Fibroblast of the aortic adventitia (primary cell): ENCODE data around the gene LRFN2. TPM values are rescaled to one million over a fixed set of nuclear protein-coding genes. Genes with fewer than 3 reads are reported as not detected.

Source experiments
- DNase-seq: peaks from one replicate; pipeline ENCODE4 v3.0.0-alpha.2; 2010; ENCODE audit warnings: low read depth
- H3K4me3 ChIP-seq: 2 replicates; pipeline ENCODE4 v1.5.1; 2011; ENCODE audit warnings: low read depth, mild to moderate bottlenecking, control low read depth, low read length, moderate library complexity
- CTCF ChIP-seq: IDR thresholded peaks from 2 replicates; pipeline ENCODE4 v1.5.1; 2011; ENCODE audit warnings: mild to moderate bottlenecking, low read length, control low read depth, inconsistent platforms; ENCODE audit not compliant: insufficient read depth
- total RNA-seq: library from RNA; depleted of rRNA; stranded (reverse); fragments of >200 nt; gene quantifications from 2 replicates; pipeline ENCODE4 v1.2.3, GENCODE V29; 2012; ENCODE audit warnings: low replicate concordance

Gene LRFN2
- total RNA-seq, 1 donor: not detected

GRCh38 chr6:40442591-40442990 is 144.6 kb downstream of the LRFN2 start:
- no peak overlapping the region for H3K4me3 ChIP-seq
- no peak for TF ChIP-seq CTCF
- no peak for DNase-seq

- no peak for TF ChIP-seq CTCF
- H3K4me3 ChIP-seq: no peak overlapping the region
- DNase-seq: no peak
Observed at GRCh38 chr6:40441150-40441549, 146.0 kb downstream of the LRFN2 start.

- TF ChIP-seq CTCF: no peak
- DNase-seq: no peak
- no peak overlapping the region for H3K4me3 ChIP-seq
Observed at GRCh38 chr6:40440053-40440452, 147.1 kb downstream of the LRFN2 start.

- DNase-seq: no peak
- TF ChIP-seq CTCF: no peak
- no peak overlapping the region for H3K4me3 ChIP-seq
Observed at GRCh38 chr6:40439026-40439800, 148.0 kb downstream of the LRFN2 start.

GRCh38 chr6:40438246-40438887 is 148.8 kb downstream of the LRFN2 start:
- H3K4me3 ChIP-seq: no peak overlapping the region
- no peak for DNase-seq
- TF ChIP-seq CTCF: no peak

GRCh38 chr6:40437631-40438030 is 149.5 kb downstream of the LRFN2 start:
- TF ChIP-seq CTCF: no peak

More at GRCh38 chr6:40437631-40438030, 149.5 kb downstream of the LRFN2 start:
- no peak for DNase-seq
- H3K4me3 ChIP-seq: no peak overlapping the region
